AG09309 (cell line): ENCODE results near the gene CFAP43.

Source experiments
- DNase-seq: peaks from one replicate; pipeline ENCODE4 v3.0.0-alpha.2; 2010; ENCODE audit warnings: low read depth
- H3K4me3 ChIP-seq: 2 replicates; pipeline ENCODE4 v1.5.1; 2011; ENCODE audit warnings: mild to moderate bottlenecking, low read depth, low read length, moderate library complexity; ENCODE audit not compliant: control insufficient read depth
- TF ChIP-seq, protein P1 (sequence below): IDR thresholded peaks from 2 replicates; pipeline ENCODE4 v1.5.1; 2011; ENCODE audit warnings: mild to moderate bottlenecking, low read depth, low read length, inconsistent platforms; ENCODE audit not compliant: insufficient read depth, control insufficient read depth; ENCODE audit errors: missing control alignments

CFAP43 gene

DNA sequence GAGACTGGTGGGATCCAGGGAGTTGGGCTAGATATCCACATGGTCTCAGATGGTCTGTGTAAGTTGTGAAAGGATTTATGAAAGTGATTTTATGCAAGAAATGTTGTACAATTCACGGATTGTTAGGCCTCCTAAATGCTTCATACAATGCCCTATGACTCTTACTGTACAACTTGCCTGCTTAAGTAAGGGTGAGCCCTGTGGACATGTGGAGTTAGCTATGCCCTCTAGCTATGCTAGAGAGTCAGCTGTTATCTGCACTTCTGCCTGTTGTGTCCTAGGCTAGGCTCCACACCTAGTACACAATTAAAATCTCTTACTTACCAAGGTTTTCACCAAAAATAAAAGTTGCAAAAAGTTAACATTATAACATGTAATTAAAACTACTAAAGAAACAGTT lies 1.7 kb upstream of the CFAP43 start:
- TF ChIP-seq, protein P1, sequence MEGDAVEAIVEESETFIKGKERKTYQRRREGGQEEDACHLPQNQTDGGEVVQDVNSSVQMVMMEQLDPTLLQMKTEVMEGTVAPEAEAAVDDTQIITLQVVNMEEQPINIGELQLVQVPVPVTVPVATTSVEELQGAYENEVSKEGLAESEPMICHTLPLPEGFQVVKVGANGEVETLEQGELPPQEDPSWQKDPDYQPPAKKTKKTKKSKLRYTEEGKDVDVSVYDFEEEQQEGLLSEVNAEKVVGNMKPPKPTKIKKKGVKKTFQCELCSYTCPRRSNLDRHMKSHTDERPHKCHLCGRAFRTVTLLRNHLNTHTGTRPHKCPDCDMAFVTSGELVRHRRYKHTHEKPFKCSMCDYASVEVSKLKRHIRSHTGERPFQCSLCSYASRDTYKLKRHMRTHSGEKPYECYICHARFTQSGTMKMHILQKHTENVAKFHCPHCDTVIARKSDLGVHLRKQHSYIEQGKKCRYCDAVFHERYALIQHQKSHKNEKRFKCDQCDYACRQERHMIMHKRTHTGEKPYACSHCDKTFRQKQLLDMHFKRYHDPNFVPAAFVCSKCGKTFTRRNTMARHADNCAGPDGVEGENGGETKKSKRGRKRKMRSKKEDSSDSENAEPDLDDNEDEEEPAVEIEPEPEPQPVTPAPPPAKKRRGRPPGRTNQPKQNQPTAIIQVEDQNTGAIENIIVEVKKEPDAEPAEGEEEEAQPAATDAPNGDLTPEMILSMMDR, result no peak
- no peak overlapping the region for H3K4me3 ChIP-seq
- no peak for DNase-seq

DNA sequence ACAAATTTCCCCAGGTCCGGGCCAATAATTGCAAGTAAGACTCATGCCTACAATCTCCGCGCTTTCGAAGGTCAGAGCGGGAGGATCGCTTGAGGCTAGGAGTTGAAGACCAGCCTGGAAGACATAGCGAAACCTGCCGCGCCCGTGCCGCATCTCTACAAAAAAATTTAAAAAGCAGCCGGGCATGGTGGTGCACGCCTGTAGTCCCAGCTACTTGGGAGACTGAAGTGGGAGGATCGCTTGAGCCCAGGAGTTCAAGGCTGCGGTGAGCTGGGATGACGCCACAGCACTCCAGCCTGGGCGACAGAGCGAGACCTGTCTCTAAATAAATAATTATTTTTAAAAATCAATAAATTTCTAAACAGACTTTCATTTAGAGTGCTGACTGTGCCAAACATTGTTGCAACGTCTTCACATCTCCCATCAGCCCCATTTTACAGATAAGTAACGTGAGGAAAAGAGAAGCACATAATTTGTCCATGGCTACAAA lies 494 bp upstream of the CFAP43 start:
- peak overlapping the region; percentile 67 for H3K4me3 ChIP-seq
- TF ChIP-seq, protein P1, result no peak
- DNase-seq, result no peak

DNA sequence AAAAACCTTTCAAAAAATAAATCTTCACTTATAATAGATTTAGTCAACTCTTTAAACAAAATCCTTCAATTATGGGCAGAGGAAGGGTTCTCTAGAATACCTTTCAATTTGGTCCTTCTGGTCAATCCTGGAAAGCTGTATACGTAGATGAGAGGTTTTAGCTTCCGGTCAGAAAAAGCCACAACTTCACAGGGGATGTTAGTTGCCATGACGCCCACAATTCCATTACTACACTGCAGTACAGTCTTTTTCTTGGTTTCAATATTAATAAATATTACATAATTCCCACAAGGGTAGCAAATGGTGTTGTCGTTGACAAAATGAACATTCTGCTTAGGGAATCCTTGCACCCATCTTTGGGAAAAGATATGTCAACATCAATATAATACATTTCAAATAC lies 1.7 kb downstream of the CFAP43 start:
- no peak overlapping the region for H3K4me3 ChIP-seq
- DNase-seq, result no peak
- TF ChIP-seq, protein P1, result no peak

DNA sequence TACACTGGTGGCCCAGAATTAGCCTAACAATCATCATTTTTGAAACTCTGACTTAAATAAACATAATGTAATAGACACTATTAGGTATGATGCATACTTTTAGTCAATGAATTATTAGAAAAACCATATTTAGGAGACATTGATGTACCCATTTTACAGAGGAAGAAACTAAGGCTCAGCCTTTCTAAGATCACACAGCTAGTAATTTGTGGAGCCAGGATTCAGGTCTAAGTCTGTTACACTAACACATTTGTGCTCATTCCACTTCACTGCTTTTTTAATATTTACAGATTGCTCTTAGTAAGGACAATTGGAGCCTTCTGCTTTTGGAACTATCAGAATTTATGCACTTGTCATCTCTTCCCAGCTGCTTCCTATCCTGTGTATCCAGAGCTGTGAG lies 8.9 kb downstream of the CFAP43 start:
- no peak overlapping the region for H3K4me3 ChIP-seq
- no peak for DNase-seq
- TF ChIP-seq, protein P1, result no peak

DNA sequence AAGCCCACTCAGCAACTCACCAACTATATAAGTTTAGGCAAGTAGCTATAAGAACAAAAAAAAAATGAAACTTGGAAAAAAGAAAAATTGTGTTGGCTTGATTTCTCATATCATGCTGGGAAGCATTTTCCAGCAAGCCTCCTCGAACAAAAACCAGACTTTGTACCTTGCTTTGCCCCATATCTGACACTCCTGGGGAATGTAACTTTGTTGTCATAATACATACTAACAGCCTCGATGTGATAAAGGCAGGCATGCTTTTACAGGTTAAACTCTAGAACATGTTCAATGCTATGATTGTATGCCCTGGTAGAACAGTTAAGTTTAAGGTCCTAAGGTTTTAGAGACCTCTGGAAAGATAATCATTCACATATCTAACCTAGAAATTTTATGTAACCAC lies 11.6 kb downstream of the CFAP43 start:
- no peak overlapping the region for H3K4me3 ChIP-seq
- TF ChIP-seq, protein P1, result no peak
- no peak for DNase-seq

DNA sequence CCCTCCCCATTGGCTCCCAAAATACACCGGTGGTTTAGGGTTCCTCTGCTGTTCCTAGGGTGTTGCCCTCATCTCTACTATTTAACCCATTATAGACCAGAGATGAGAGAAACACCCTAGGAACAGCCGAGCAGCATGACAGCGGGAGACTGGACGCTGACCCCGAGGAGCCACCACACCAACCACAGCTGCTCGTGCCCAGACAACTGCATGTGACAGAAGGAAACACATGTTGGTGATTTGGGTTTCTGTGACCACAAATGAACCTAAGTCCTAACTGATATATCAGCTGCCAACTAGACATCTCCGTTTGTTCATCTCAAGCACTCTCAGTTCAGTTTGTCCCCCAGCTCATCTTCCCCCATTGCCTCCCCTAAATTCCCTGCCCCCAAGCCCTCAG lies 13.4 kb downstream of the CFAP43 start:
- TF ChIP-seq, protein P1, result no peak
- no peak overlapping the region for H3K4me3 ChIP-seq
- no peak for DNase-seq

DNA sequence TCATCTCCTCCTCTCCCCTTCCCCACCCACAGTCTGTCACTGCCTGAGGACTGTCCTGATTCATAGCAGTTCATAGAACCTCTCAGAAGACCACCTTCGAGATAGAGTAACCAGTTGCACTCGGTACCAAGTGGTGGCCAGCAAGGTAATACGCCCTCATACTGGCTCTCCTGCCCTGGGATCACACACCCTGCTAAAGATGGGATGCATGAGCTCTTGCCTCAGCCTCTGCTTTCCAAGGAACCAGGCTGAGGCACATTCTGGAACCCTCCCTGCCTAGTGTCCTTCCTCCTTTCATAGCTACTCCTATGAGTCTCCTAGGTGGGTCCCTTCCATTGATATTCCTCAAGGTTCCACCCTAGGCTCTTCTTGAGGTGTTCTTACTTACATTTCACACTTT lies 15.5 kb downstream of the CFAP43 start:
- no peak overlapping the region for H3K4me3 ChIP-seq
- TF ChIP-seq, protein P1, result no peak
- no peak for DNase-seq
